Right ventricle myocardium inferior (tissue), 1 donor: ENCODE measurements around the gene ABLIM2. TPM values are rescaled to one million over a fixed set of nuclear protein-coding genes. Genes with fewer than 3 reads are reported as not detected.

ENCODE experiments used
- ATAC-seq: fragments of 200-7000 bp; cut with Tn5 transposase; one replicate; pipeline ENCODE4 v1.9.1; 2020; ENCODE audit warnings: mild to moderate bottlenecking, moderate library complexity
- DNase-seq: peaks from one replicate; pipeline ENCODE4 v3.0.0; 2021; ENCODE audit errors: missing footprints
- intact Hi-C: fragments of 100-400 bp; cut with DNase I; formaldehyde crosslinking; loops from one replicate; pipeline ENCODE4 v1.11.0; 2022
- total RNA-seq: library from RNA; stranded (reverse); fragmentation: NEBNext Ultra II Directional; extraction: Animal tissue kit (Norgen Biotek cat#: 25700); gene quantifications from one replicate; pipeline ENCODE4 v1.2.1, GENCODE V29; 2021
- donor health status: DM: no; HTN: yes; CAD: no; lungs with severe emphysema.

The ABLIM2 gene
- total RNA-seq, 1 donor from 2014 or later = 24.9 TPM

DNA sequence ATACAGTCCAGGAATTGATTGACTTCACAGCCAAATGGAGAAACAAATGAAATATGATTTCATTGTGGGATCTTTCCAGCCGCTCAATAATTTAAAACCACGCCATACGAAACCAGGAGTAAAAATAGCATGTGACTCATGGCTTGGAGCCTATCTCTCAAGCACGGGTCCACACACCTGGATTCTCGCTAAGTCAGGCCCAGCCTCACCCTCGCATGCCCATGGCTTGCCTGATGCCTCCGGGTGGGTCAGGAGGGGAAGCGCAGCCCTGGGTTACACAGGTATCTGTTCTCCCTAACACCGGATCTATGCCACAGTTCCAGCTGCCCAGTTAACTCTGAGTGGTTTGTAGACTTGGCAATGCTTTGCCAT, 5.6 kb upstream of the ABLIM2 start:
- intact Hi-C loops = no loop called here
- no peak for ATAC-seq
- DNase-seq = no peak

- ATAC-seq (no peak), DNase-seq (peak; percentile 44)
- intact Hi-C loops = no loop called here
Measured at GRCh38 chr4:8163436-8164193, 5.0 kb upstream of the ABLIM2 start.

GRCh38 chr4:8163026-8163425, 4.4 kb upstream of the ABLIM2 start:
- intact Hi-C loops = no loop called here
- ATAC-seq (no peak), DNase-seq (no peak)

GRCh38 chr4:8162625-8163024, 4.0 kb upstream of the ABLIM2 start:
- intact Hi-C loops = no loop called here
- no peak for ATAC-seq

DNA sequence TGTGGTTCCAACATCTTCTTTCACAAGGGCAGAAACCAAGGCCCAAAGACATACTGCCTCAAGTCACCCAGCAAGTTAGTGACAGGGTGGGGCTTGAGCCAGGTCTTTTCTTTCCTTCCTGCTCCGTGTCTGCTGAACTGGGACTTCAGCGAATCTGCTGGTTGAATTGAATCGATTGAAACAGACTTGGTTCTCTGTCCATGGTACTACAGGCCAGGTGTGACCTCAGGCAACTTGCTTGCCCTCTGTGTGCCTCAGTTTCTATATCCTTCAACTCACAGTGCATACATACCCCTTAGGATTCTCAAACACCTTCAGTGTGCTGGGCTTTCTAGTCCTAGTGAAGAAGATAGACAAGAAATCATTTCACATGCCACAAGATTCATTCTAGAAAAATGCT, 2.0 kb upstream of the ABLIM2 start:
- ATAC-seq = no peak
- intact Hi-C loops = no loop called here
- no peak for DNase-seq

More at GRCh38 chr4:8162625-8163024, 4.0 kb upstream of the ABLIM2 start:
- peak; percentile 32 for DNase-seq

GRCh38 chr4:8160233-8160560, 1.6 kb upstream of the ABLIM2 start:
- DNase-seq (peak; percentile 62), ATAC-seq (no peak)
- intact Hi-C loops = no loop called here

- no peak for ATAC-seq
- DNase-seq = peak; percentile 71
- intact Hi-C loops = no loop called here
Measured at GRCh38 chr4:8159537-8160232, 1.1 kb upstream of the ABLIM2 start.

GRCh38 chr4:8157944-8158709, 486 bp downstream of the ABLIM2 start:
- intact Hi-C loops = no loop called here
- no peak for ATAC-seq
- peak; percentile 63 for DNase-seq

GRCh38 chr4:8157496-8157895, 1.1 kb downstream of the ABLIM2 start:
- intact Hi-C loops = no loop called here
- DNase-seq (peak; percentile 73), ATAC-seq (no peak)

GRCh38 chr4:8156617-8157016, 2.0 kb downstream of the ABLIM2 start:
- DNase-seq = peak; percentile 40
- intact Hi-C loops = no loop called here
- ATAC-seq = no peak

DNA sequence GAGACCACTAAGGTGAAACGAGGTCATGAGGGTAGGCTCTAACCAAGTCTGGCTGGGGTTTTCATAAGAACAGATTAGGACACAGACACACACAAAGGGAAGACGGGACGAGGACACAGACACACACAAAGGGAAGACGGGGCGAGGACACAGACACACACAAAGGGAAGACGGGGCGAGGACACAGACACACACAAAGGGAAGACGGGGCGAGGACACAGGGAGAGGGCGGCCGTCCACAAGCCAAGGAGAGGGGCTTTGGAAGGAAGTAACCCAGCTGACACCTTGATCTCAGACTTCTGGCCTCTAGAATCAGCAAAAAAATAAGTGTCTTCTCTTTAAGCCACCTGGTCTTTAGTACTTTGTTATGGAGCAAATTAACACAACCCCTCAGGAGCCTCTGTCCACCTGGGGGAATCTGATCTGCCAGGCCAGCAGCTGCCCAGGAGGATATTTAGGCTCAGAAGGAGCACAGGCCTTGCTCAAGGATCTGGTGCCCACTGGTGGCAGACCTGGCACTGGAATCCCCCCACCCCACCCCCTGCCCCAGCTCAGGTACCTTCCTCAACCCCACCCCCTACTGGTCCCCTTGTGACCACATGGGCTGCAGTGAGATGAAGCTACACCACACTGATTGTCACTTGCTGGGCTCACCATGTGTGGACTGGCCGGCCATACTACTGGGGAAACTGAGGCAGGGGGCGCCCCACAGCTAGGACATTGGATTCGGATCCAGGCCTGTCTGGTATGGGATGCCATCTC, 2.8 kb downstream of the ABLIM2 start:
- DNase-seq (peak; percentile 55), ATAC-seq (no peak)
- intact Hi-C loops = no loop called here

DNA sequence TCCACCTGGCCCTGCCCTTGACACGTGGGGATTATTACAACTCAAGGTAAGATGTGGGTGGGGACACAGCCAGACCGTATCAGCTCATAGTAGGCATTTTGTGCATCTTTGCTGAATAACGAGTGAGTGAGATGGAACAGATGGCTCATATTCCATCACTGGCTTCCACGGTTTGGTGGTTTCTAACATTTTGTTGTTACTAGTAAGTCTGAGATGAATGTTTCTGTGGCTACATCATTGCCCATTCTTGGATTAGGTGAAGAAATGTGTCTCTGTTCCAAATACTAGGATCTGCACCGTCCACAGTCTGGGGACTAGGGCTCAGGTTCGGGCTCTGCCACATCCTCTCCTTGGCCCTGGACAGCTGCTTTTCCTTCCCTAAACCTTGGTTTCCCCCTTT, 3.6 kb downstream of the ABLIM2 start:
- DNase-seq (no peak), ATAC-seq (no peak)
- intact Hi-C loops = no loop called here

GRCh38 chr4:8153441-8153840, 5.2 kb downstream of the ABLIM2 start:
- DNase-seq (peak; percentile 22), ATAC-seq (no peak)
- intact Hi-C loops = no loop called here

GRCh38 chr4:8152865-8153257, 5.8 kb downstream of the ABLIM2 start:
- DNase-seq (peak; percentile 49), ATAC-seq (peak; percentile 22)
- intact Hi-C loops = no loop called here

DNA sequence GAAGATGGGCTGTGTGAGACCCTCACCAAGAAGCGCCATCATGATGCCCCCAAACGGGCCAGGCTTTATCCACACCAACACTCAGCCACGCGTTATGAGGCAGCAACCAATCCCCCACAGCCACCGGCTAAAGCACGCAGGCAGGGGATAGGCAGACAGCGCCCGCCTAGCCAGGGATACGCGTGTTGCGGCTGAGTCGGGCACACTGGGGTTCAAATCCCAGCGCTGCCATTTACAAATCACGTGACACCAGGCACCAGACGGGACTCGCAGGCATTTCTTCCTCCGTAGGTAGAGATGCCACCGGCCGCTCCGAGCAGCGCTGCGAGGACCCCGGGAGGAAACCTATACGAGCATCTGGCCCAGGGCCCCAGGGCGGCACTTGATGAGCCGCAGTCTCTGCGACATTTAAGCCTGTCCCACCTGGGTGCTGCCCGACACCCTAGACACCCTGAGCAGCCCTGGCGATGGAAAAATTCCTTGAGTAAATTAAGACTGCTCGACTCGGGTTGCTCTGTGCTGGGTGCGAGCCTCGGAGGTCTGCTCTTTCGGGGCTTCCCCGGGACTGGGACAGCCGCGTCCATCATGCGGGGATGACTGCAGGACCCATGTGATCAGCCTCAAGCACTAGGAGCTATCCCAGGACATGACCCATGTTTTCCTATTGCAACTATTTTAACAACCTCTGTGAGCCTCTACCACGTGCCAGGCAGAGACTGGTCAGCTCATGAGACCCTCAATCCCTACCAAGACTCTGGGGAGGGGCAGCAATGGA, 6.3 kb downstream of the ABLIM2 start:
- peak; percentile 68 for DNase-seq
- ATAC-seq = peak; percentile 12
- intact Hi-C loops = no loop called here

- no peak for ATAC-seq
- peak; percentile 65 for DNase-seq
- intact Hi-C loops = no loop called here
Measured at GRCh38 chr4:8151165-8151650, 7.4 kb downstream of the ABLIM2 start.

DNA sequence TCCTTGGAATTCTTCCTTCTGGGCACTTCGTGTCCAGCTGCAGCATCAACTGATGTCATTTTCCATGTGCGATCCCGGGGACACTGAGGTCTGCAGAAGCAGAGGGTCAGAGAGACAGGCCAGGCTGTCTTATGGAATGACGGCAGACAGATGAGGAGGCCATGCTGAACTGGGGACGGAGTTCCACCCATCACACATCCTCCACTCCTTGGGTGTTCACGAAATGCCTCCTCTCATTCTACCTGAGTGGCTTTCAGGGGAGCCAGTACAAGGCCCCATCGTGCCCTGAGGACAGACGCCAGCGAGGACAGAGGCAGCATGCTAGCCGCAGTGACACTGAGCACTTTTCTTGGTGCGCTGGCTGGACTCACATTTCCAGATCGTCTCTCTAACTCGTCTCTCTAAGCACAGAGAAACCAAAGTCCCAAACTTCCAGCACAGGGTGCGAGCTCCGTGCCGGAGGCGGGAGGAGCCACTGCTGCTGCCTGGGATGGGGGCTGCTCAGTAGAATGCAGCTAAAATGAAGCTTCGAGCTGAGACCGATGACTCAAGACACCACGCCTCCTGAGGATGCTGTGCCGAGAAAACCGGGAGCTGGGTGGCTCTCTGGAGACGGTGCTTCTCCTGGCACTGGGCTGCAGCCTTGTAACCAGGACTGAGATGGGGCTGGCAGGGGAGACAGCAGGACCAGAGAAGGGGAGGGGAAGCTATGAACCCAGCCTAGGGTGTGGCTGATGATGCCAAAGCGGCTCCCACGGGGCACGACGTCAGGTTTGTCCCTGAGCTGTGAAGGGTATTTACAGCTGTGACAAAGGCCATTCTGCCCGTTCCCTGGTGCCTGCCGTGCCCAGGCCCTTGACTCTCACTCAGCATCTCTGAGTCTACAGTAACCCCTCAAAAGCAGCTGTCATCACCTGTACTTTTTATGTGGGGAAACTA, 8.2 kb downstream of the ABLIM2 start:
- ATAC-seq (no peak), DNase-seq (peak; percentile 59)
- intact Hi-C loops = no loop called here
